ENCODE measurements around the gene PRSS8.

GRCh38 chr16:31136287-31136662 is 748 bp upstream of the PRSS8 start:
- TF ChIP-seq SIN3A (IDR thresholded peaks at IDR 0.05; ENCODE audit: borderline replicate concordance, insufficient read depth, low read depth, low read length) (no peak), POLR2AphosphoS5 (IDR thresholded peaks at IDR 0.05; ENCODE audit: low read depth, low read length) (no peak)
- TF ChIP-seq, protein P1, sequence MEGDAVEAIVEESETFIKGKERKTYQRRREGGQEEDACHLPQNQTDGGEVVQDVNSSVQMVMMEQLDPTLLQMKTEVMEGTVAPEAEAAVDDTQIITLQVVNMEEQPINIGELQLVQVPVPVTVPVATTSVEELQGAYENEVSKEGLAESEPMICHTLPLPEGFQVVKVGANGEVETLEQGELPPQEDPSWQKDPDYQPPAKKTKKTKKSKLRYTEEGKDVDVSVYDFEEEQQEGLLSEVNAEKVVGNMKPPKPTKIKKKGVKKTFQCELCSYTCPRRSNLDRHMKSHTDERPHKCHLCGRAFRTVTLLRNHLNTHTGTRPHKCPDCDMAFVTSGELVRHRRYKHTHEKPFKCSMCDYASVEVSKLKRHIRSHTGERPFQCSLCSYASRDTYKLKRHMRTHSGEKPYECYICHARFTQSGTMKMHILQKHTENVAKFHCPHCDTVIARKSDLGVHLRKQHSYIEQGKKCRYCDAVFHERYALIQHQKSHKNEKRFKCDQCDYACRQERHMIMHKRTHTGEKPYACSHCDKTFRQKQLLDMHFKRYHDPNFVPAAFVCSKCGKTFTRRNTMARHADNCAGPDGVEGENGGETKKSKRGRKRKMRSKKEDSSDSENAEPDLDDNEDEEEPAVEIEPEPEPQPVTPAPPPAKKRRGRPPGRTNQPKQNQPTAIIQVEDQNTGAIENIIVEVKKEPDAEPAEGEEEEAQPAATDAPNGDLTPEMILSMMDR (IDR thresholded peaks at IDR 0.05): no peak
- TF ChIP-seq, protein P2, sequence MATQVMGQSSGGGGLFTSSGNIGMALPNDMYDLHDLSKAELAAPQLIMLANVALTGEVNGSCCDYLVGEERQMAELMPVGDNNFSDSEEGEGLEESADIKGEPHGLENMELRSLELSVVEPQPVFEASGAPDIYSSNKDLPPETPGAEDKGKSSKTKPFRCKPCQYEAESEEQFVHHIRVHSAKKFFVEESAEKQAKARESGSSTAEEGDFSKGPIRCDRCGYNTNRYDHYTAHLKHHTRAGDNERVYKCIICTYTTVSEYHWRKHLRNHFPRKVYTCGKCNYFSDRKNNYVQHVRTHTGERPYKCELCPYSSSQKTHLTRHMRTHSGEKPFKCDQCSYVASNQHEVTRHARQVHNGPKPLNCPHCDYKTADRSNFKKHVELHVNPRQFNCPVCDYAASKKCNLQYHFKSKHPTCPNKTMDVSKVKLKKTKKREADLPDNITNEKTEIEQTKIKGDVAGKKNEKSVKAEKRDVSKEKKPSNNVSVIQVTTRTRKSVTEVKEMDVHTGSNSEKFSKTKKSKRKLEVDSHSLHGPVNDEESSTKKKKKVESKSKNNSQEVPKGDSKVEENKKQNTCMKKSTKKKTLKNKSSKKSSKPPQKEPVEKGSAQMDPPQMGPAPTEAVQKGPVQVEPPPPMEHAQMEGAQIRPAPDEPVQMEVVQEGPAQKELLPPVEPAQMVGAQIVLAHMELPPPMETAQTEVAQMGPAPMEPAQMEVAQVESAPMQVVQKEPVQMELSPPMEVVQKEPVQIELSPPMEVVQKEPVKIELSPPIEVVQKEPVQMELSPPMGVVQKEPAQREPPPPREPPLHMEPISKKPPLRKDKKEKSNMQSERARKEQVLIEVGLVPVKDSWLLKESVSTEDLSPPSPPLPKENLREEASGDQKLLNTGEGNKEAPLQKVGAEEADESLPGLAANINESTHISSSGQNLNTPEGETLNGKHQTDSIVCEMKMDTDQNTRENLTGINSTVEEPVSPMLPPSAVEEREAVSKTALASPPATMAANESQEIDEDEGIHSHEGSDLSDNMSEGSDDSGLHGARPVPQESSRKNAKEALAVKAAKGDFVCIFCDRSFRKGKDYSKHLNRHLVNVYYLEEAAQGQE (IDR thresholded peaks at IDR 0.05; ENCODE audit: insufficient read depth in 1 of 2, low read depth in 2 of 2, low read length in 1 of 2): no peak

Data from Panc1 (cell line).